ENCODE measurements around the gene C2CD2.

- no peak for TF ChIP-seq CTCF (conservative IDR thresholded peaks at IDR 0.05; ENCODE audit: low read length)
- no peak for TF ChIP-seq EZH2phosphoT487 (IDR thresholded peaks at IDR 0.05; ENCODE audit: borderline replicate concordance)
Observed at GRCh38 chr21:41926117-41926806, 27.6 kb downstream of the C2CD2 start.
